ENCODE measurements around the gene EYS.
A peak's percentile ranks its signal among the peaks of the same experiment; 100 is the strongest.
"Not testable (repeated sequence)": the region's sequence is repeated elsewhere in the genome, so short reads cannot be mapped to it uniquely, and the experiment has no call there.

The EYS gene

DNA sequence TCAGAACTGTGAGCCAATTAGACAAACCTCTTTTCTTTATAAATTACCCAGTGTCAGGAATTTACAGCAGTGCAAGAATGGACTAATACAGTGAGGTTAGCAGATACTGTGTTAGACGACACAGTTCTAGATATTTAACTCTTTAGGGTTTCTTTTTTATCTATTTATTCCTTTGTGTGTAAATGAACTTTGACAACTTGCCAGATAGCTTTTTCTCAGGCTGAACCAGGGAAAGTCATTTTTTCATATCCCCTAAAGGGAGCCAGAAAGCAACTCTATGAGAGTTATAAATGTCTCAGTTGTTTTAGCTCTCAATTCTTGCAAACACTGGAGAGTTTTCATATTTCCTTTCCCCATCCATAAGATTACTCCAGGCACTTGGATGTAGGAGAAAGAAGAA, 1794.1 kb downstream of the EYS start:
- no peaks in the 10 kb centered on the region for H3K9me3 Mint-ChIP-seq
- H3K4me1 Mint-ChIP-seq = no peaks in the 10 kb centered on the region

DNA sequence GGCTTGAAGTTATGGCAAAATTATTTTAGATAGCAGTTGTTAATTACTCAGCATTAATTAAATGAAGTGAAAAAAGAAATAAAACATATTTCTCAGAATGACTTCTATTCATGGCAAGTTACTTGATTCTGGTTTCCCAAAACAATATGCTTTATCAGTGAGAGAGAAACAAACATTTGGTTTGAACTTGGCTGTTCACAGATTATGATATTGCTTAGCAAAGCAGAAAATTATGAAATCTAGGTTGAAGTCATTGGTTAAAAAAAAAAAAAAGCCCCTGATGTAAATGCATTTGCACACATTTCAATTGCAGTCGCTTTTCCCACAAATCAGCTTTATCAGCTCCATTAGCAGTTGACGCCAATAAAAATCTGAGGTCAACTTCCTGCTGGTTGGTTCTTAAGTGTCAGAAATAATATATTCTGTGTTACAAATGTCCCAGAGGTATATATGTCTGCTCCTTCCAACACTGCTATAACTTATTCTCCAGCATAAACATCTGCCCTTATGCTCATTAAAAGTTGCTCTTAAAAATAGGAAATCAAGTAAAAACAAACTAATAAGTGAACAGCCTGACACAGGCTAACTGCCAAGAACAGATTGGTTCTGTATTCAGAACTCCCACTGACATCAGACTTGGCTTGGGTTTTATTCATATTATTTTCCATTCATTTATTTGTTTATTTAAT, 1796.0 kb downstream of the EYS start:
- no peak for ATAC-seq
- DNase-seq = no peak
- Mint-ChIP-seq H3K4me1 (no peaks in the 10 kb centered on the region), H3K4me3 (no peak overlapping the region), H3K27me3 (no peaks in the 10 kb centered on the region), H3K9me3 (no peaks in the 10 kb centered on the region), H3K27ac (no peak overlapping the region)

More for the DNA sequence above, 1794.1 kb downstream of the EYS start:
- no peak for DNase-seq
- Mint-ChIP-seq H3K27ac (no peak overlapping the region), H3K4me3 (no peak overlapping the region), H3K27me3 (no peaks in the 10 kb centered on the region)
- no peak for ATAC-seq

DNA sequence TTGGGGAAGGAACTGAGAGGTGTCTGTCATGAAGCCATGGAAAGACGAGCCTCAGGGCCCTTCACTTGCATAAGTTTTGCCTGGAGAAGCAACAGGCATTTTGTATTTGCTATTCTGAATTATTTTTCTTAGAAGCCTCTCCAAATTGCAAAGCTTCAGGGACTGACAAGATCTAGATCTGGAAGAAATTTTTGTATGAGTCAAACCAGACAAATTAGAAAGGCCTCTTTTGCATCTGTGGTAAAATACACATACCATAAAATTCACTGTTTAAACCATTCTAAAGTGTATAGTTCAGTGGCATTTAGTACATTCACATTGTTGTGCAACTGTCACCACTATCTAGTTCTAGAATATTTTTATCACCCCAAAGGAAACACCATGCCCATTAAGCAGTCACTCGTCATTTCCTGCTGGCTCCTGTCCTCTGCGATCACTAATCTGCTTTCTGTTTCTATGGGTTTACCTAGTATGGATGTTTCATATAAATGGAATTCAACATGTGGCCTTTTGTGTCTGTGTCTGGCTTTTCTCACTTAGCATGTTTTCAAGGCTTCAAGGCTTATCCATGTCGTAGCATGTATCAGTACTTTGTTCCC, 1802.3 kb downstream of the EYS start:
- H3K9me3 Mint-ChIP-seq = no peaks in the 10 kb centered on the region
- H3K27ac Mint-ChIP-seq = peak overlapping the region in 1 of 2 donors; percentile 72
- DNase-seq (no peak), ATAC-seq (no peak)
- no peaks in the 10 kb centered on the region for H3K27me3 Mint-ChIP-seq
- H3K4me3 Mint-ChIP-seq = no peak overlapping the region
- H3K4me1 Mint-ChIP-seq = peaks cover 5% of the 10 kb centered on the region

DNA sequence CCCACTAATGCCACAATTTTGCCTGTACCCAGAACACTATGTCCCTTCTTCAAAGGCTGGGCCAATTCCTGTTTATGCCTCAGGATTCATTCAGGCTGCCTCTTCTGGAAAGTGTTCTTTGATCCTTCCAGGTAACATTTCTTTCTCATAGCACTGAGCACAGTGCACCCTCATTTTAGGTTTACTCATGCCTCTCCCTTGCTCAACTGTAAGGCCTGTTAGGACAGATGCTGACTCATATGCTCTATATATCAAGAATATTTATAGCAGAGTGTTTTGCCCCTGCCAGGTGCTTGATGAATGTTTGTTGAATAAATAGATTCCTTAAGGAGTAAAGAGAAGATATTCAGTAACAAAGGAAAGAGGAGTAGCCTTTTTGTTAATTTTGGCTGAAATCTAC, 1807.5 kb downstream of the EYS start:
- no peak overlapping the region for H3K4me3 Mint-ChIP-seq
- no peaks in the 10 kb centered on the region for H3K4me1 Mint-ChIP-seq
- DNase-seq (no peak), ATAC-seq (no peak)
- H3K9me3 Mint-ChIP-seq = no peaks in the 10 kb centered on the region
- H3K27ac Mint-ChIP-seq = no peak overlapping the region
- H3K27me3 Mint-ChIP-seq = no peaks in the 10 kb centered on the region

DNA sequence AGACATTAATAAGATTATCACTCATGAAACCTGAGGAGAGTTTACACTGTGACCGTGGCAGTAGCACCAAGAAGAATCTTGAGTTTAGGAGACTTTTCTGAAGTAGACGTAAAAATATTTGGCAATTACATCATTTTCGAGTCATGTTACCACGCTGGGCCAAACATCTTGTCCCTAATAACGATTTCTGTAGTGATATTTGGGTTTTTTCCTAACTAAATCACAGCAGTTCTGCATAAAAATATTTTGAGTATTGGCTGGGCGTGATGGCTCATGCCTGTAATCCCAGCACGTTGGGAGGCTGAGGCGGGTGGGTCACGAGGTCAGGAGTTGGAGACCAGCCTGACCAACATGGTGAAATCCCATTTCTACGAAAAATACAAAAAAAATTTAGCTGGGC, 1809.1 kb downstream of the EYS start:
- no peak for DNase-seq
- ATAC-seq = no peak
- H3K9me3 Mint-ChIP-seq = no peaks in the 10 kb centered on the region
- no peaks in the 10 kb centered on the region for H3K27me3 Mint-ChIP-seq
- no peaks in the 10 kb centered on the region for H3K4me1 Mint-ChIP-seq
- no peak overlapping the region for H3K4me3 Mint-ChIP-seq
- no peak overlapping the region for H3K27ac Mint-ChIP-seq

DNA sequence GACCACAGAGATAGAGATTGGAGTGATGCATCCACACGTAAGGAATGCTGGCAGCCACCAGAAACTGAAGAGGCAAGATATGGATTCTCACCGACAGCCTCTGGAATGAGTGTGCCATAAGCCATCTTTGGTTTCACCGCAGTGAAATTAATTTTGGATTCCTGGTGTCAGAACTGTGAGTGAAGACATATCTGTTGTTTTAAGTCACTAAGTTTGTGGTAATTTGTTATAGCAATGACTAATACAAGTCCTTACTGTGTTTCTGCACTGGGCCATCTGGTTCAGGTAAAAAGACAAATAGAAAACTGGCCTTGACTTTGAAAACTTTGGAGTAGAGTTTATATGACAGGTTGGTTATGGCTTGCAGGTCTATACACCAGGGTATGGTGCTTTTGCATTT, 1809.6 kb downstream of the EYS start:
- no peak for ATAC-seq

DNA sequence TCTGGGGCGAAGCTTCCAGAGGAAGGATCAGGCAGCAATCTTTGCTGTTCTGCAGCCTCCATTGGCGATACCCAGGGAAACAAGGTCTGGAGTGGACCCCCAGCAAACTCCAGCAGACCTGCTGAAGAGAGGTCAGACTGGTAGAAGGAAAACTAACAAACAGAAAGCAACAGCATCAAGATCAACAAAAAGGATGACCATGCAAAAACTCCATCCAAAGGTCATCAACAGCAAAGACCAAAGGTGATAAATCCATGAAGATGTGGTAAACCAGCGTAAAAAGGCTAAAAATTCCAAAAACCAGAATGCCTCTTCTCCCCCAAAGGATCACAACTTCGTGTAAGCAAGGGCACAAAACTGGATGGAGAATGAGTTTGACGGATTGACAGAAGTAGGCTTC, 1818.6 kb downstream of the EYS start:
- ATAC-seq (no peak), DNase-seq (no peak)
- Mint-ChIP-seq H3K9me3 (peaks cover 7 to 8% of the 10 kb centered on the region in 2 donors), H3K27me3 (no peaks in the 10 kb centered on the region), H3K4me3 (no peak overlapping the region), H3K27ac (no peak overlapping the region), H3K4me1 (no peaks in the 10 kb centered on the region)

More for the DNA sequence above, 1809.6 kb downstream of the EYS start:
- DNase-seq = no peak
- no peaks in the 10 kb centered on the region for H3K4me1 Mint-ChIP-seq
- no peak overlapping the region for H3K4me3 Mint-ChIP-seq
- H3K27me3 Mint-ChIP-seq = no peaks in the 10 kb centered on the region
- no peak overlapping the region for H3K27ac Mint-ChIP-seq
- no peaks in the 10 kb centered on the region for H3K9me3 Mint-ChIP-seq

DNA sequence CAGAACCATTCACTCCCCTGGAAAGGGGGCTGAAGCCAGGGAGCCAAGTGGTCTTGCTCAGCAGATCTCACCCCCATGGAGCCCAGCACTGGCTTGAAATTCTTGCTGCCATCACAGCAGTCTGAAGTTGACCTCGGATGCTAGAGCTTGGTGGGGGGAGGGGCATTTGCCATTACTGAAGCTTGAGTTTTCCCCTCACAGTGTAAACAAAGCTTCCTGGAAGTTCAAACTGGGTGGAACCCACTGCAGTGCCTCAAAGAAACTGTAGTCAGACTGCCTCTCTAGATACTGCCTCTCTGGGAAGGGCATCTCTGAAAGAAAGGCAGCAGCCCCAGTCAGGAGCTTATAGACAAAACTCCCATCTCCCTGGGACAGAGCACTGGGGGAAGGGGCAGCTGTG, 1819.2 kb downstream of the EYS start:
- H3K27me3 Mint-ChIP-seq, H3K27ac Mint-ChIP-seq, H3K9me3 Mint-ChIP-seq, ATAC-seq, DNase-seq, H3K4me3 Mint-ChIP-seq, H3K4me1 Mint-ChIP-seq: not testable (repeated sequence)

DNA sequence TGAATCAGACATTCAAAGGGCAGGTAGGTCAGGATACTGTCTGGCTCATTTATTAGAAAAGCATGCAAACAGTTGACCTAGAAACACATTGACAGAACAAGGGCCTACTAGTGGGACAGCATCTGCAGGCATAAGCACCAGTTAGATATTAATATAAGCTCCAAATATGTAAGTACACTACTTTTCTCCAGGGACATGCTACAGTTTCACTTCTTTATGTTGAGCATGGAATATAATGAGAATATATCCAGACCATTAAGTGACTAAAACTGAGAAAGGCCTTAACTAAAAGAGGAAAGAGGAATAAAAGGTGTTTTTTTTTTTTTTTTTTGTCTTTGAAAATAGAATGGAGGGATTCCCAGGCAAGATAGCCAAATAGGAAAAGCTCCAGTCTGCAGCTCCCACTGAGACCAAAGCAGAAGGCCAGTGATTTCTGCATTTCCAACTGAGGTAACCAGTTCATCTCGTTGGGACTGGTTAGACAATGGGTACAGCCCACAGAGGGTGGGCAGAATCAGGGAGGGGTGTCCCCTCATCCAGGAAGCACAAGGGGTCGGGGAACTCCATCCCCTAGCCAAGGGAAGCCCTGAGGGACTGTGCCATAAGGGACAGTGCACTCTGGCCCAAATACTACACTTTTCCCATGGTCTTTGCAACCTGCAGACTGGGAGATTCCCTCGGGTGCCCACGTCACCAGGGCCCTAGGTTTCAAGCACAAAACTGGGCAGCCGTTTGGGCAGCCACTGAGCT, 1819.8 kb downstream of the EYS start:
- ATAC-seq = no peak
- Mint-ChIP-seq H3K27me3 (no peaks in the 10 kb centered on the region), H3K4me1 (no peaks in the 10 kb centered on the region), H3K27ac (no peak overlapping the region), H3K9me3 (peaks cover 7 to 8% of the 10 kb centered on the region in 2 donors), H3K4me3 (no peak overlapping the region)
- no peak for DNase-seq

DNA sequence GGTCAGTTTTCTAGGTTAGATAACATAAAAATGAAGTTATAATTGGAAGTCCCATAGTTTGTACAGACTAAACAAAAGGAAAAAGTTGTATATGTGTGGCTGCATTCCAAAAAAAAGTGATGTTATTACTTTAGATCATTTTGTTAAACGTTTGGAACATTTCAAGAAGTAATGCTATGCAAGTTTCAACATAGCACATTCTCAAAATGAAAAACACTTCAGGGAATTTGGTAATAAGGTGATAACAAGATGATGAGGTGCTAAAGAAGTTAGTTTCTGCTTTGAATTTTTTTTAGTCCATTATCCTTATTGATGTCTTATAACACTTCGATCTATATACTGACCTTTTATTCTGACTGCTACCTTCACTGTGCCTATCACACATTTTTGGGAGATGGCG, 1820.7 kb downstream of the EYS start:
- ATAC-seq (no peak), DNase-seq (no peak)
- peak overlapping the region in 1 of 2 donors; percentile 13 for H3K27ac Mint-ChIP-seq
- H3K27me3 Mint-ChIP-seq = no peaks in the 10 kb centered on the region
- H3K4me1 Mint-ChIP-seq = no peaks in the 10 kb centered on the region
- no peak overlapping the region for H3K4me3 Mint-ChIP-seq
- H3K9me3 Mint-ChIP-seq = peaks cover 7 to 8% of the 10 kb centered on the region in 2 donors

DNA sequence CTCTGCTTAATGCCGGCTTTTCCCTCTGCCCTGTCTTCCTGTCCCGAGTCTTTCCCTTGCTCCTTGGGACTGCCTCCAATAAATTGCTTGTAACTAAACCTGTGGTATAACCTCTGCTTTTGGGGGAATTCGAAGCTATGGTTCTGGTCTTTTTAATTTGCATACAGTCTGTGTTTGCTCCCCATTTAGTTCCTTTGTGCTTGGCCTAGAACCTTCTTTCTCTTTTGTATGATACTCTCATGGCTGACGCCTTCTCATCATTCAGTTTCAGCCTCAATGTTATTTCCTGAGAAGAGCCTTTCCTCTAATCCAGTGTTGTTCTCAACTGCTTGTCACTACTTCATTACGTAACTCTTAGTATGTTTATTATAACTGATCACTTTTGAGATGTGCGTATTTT, 1823.4 kb downstream of the EYS start:
- no peaks in the 10 kb centered on the region for H3K27me3 Mint-ChIP-seq
- H3K4me3 Mint-ChIP-seq = no peak overlapping the region
- no peaks in the 10 kb centered on the region for H3K4me1 Mint-ChIP-seq
- ATAC-seq (peak; percentile 42), DNase-seq (no peak)
- H3K27ac Mint-ChIP-seq = no peak overlapping the region
- H3K9me3 Mint-ChIP-seq = peaks cover under 1 to 12% of the 10 kb centered on the region in 2 donors

DNA sequence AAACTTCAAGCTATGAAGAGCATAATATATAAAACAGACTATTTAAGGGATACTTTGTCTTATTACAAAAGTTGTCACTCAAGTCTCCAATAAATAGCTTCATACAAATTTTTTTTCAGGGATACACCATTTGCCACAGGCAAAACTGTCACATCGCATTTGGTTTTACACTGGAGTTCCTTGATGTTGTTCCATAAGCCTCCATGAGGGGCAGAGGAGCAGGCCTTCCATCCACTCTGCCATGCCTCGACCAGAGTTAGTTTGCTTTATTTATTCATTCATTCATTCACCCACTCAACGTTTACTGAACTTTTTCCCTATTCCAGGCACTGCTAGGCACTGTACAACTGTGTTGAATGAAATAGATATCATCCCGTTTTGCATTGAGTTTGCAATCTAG, 1824.8 kb downstream of the EYS start:
- H3K27me3 Mint-ChIP-seq = no peaks in the 10 kb centered on the region
- H3K4me3 Mint-ChIP-seq = no peak overlapping the region
- H3K9me3 Mint-ChIP-seq = peaks cover 6 to 14% of the 10 kb centered on the region in 2 donors
- ATAC-seq (no peak), DNase-seq (no peak)
- no peak overlapping the region for H3K27ac Mint-ChIP-seq
- H3K4me1 Mint-ChIP-seq = no peaks in the 10 kb centered on the region

DNA sequence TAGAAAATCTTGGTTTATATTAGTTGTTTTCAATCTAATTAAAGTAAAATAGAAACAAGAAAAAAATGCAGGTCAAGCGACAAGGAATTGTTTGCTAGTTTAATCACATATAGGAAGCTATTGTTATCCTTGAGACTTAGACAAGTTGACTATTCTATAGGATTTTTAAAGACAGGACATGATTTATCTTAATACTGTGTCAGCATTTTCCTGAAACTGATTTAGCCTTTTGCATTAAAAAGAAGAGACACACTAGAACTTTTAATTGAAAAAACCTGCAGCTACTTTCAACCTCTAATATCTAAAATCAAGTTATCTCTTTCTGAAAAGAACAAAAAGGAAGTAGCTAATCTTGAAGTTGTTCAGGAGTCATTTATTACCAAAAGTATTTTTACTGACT, 1825.2 kb downstream of the EYS start:
- Mint-ChIP-seq H3K27ac (no peak overlapping the region), H3K27me3 (no peaks in the 10 kb centered on the region), H3K4me1 (no peaks in the 10 kb centered on the region), H3K9me3 (peaks cover 7 to 14% of the 10 kb centered on the region in 2 donors), H3K4me3 (no peak overlapping the region)
- DNase-seq (no peak), ATAC-seq (no peak)

DNA sequence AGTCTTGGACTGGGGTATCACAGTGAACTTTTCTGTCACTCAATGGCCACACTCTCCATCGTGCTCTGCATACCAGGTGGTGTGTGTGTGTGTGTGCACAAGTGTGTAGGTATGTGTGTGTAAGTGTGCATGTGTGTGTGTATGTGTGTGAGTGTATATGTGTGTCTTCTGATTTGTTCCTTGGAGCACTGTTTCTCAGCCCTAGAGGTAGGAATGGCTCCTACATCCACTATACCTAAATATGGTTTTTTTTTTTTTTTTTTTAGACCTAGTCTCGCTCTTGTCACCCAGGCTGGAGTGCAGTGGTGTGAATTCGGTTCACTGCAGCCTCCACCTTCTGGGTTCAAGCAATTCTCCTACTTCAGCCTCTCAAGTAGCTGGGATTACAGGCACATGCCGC, 1834.8 kb downstream of the EYS start:
- no peak overlapping the region for H3K27ac Mint-ChIP-seq
- no peak overlapping the region for H3K4me3 Mint-ChIP-seq
- H3K4me1 Mint-ChIP-seq = no peaks in the 10 kb centered on the region
- H3K9me3 Mint-ChIP-seq = peaks cover 15 to 26% of the 10 kb centered on the region in 2 donors
- ATAC-seq (no peak), DNase-seq (no peak)
- H3K27me3 Mint-ChIP-seq = no peaks in the 10 kb centered on the region

DNA sequence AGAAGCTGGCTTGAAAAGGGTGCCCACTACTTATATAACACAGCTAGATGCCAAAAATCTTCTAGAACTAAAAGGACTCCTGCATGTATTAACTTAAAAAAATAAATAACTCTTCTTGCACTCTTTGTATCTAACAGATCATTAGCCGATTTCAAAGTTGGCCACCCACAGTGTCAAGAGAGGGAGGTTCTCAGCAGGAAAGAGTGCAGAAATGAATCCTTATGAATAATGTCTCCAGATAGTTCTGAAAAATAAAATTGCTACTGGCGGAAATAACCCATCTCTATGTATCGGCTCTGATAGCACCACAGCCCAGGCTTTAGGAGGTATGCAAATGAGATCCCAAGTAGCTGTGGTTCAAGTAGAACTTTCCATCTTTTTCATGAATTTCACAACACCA, 1838.7 kb downstream of the EYS start:
- Mint-ChIP-seq H3K4me1 (no peaks in the 10 kb centered on the region), H3K27me3 (no peaks in the 10 kb centered on the region), H3K9me3 (peaks cover 0 to 6% of the 10 kb centered on the region in 2 donors), H3K4me3 (no peak overlapping the region), H3K27ac (no peak overlapping the region)
- DNase-seq (no peak), ATAC-seq (no peak)

DNA sequence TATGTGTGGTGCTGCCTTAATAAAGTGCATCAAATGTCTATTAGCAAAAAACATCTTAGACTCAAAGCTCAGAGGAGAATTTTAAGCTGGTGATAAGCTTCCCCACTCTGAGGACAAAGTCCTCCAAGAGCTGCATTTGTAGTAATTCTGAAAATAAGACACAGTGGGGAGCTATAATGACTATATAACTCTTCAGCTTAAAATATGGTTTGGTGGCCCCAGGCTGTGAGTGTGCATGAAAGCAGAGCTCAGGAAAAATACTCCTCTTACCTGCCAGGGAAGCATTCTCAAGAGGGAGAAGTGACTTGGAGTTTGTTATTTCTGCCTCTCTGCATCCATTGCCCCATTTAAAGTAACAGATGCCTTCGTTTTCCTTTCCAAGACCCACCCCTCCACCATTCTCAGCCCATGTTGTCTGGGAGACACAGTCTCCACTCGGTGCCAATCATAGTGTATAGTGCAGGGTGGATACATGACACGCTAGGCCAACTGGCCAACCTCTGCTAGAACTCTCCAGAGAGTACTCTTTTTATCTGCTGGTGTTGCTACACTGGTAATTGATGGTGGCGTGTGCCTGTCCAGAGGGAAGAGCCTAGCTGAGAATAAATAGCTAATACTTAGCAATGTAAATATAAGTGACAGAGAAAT, 1842.2 kb downstream of the EYS start:
- ATAC-seq = no peak
- DNase-seq = no peak
- Mint-ChIP-seq H3K27me3 (no peaks in the 10 kb centered on the region), H3K4me1 (no peaks in the 10 kb centered on the region), H3K4me3 (no peak overlapping the region), H3K9me3 (no peaks in the 10 kb centered on the region), H3K27ac (no peak overlapping the region)
